Astrocyte (in vitro differentiated cells and primary cell): ENCODE results near the gene CLEC16A. TPM values are rescaled to one million over a fixed set of nuclear protein-coding genes. Genes with fewer than 3 reads are reported as not detected.

ENCODE experiments used
- DNase-seq: peaks from one replicate; pipeline ENCODE4 v3.0.0-alpha.2; 2010; ENCODE audit warnings: low read depth
- FAIRE-seq: peaks from 2 replicates; lab custom pipeline; 2011; peaks lifted over from hg19 to GRCh38; lab: Jason Lieb, UNC
- H2AFZ ChIP-seq: 2 replicates; pipeline ENCODE4 v1.6.0; 2012; ENCODE audit warnings: low read depth, low read length, inconsistent platforms
- H3K27ac ChIP-seq: 2 replicates; pipeline ENCODE4 v1.5.1; 2011; ENCODE audit warnings: low read depth, low read length, inconsistent platforms
- H3K27me3 ChIP-seq: 2 replicates; pipeline ENCODE4 v1.6.0; 2011; ENCODE audit warnings: low read length, inconsistent platforms; ENCODE audit not compliant: insufficient read depth
- H3K36me3 ChIP-seq: 2 replicates; pipeline ENCODE4 v1.5.1; 2011; ENCODE audit warnings: low read length, inconsistent platforms; ENCODE audit not compliant: insufficient read depth
- H3K4me1 ChIP-seq: 2 replicates; pipeline ENCODE4 v1.5.1; 2011; ENCODE audit warnings: low read length, inconsistent platforms; ENCODE audit not compliant: insufficient read depth
- H3K4me2 ChIP-seq: 2 replicates; pipeline ENCODE4 v1.6.0; 2012; ENCODE audit warnings: low read length, inconsistent platforms
- H3K4me3 ChIP-seq: 2 replicates; pipeline ENCODE4 v1.5.1; 2011; ENCODE audit warnings: low read depth, mild to moderate bottlenecking, low read length, inconsistent platforms; ENCODE audit not compliant: insufficient read depth
- H3K79me2 ChIP-seq: 2 replicates; pipeline ENCODE4 v1.6.0; 2012; ENCODE audit warnings: mild to moderate bottlenecking, low read length, inconsistent platforms; ENCODE audit not compliant: insufficient read depth
- H3K9ac ChIP-seq: 2 replicates; pipeline ENCODE4 v1.6.0; 2012; ENCODE audit warnings: mild to moderate bottlenecking, low read length, inconsistent platforms
- H3K9me3 ChIP-seq: 2 replicates; pipeline ENCODE4 v1.5.1; 2012; ENCODE audit warnings: low read depth, mild to moderate bottlenecking, low read length, inconsistent platforms; ENCODE audit not compliant: insufficient read depth
- H4K20me1 ChIP-seq: 2 replicates; pipeline ENCODE4 v1.6.0; 2012; ENCODE audit warnings: low read length, inconsistent platforms; ENCODE audit not compliant: insufficient read depth
- H3K27ac Mint-ChIP-seq: one replicate; pipeline ENCODE4 v1.8.0; 2021; ENCODE audit warnings: mild to moderate bottlenecking, mixed read lengths; ENCODE audit not compliant: unreplicated experiment
- H3K27me3 Mint-ChIP-seq: one replicate; pipeline ENCODE4 v1.8.0; 2021; ENCODE audit warnings: low read depth, mixed read lengths; ENCODE audit not compliant: unreplicated experiment
- H3K36me3 Mint-ChIP-seq: one replicate; pipeline ENCODE4 v1.8.0; 2021; ENCODE audit warnings: low read depth, mixed read lengths; ENCODE audit not compliant: unreplicated experiment
- H3K4me1 Mint-ChIP-seq: one replicate; pipeline ENCODE4 v1.8.0; 2021; ENCODE audit warnings: low read depth, mixed read lengths; ENCODE audit not compliant: unreplicated experiment
- H3K4me3 Mint-ChIP-seq: one replicate; pipeline ENCODE4 v1.8.0; 2021; ENCODE audit warnings: mild to moderate bottlenecking, moderate library complexity, mixed read lengths; ENCODE audit not compliant: unreplicated experiment
- H3K9me3 Mint-ChIP-seq: one replicate; pipeline ENCODE4 v1.8.0; 2021; ENCODE audit warnings: mild to moderate bottlenecking, mixed read lengths; ENCODE audit not compliant: unreplicated experiment
- EZH2 ChIP-seq: IDR thresholded peaks from 2 replicates; pipeline ENCODE4 v1.6.1; 2012; ENCODE audit warnings: mild to moderate bottlenecking, low read length, inconsistent platforms; ENCODE audit not compliant: insufficient read depth
- total RNA-seq: library from RNA; stranded (reverse); gene quantifications from 2 replicates; pipeline ENCODE4 v1.2.1, GENCODE V29; 2021
- TF ChIP-seq, protein P1 (sequence below): IDR thresholded peaks from 2 replicates; pipeline ENCODE4 v1.5.1; 2011; ENCODE audit warnings: low read depth, mild to moderate bottlenecking, inconsistent platforms, low read length, moderate library complexity; ENCODE audit not compliant: insufficient read depth

The CLEC16A gene
- total RNA-seq, 1 donor from 2014 or later: 31.7 TPM

DNA sequence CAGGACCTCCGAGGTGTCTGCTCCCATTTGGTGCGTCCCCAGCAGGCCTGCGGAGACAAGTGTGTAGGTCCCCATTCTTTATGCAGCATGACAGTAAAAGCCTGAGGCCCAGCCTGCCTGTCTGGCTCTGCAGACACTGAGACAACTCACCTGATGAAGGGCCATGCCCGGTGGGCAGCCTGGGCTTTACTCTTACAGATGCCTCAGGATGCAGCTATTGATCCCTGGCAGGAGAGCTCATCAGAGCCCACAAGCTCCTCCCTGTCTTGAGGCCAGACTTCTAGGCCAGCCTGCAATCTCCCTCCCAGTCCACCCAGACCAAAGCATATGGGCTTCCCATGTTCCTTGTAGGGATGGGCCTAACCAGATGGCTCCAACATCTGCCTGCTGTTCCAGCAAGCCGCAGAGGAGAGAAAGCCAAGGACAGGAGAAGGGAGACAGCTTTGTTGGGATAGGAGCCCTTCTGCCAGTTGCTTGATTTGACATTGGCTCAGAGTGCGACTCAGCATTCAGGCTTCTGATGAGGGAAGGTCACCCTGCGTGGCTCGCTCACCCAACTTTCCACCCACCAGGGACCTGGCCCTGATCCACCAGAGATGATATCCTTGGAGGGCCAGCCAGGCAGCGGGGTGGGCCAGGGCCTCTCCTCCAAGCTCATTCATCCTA is 224.2 kb downstream of the CLEC16A start:
- Histone ChIP-seq H3K9me3 (no peaks in the 10 kb centered on the region), H3K4me2 (no peak overlapping the region), H3K4me3 (no peak overlapping the region), H3K79me2 (no peaks in the 10 kb centered on the region), H3K9ac (no peak overlapping the region), H3K36me3 (peaks cover 2% of the 10 kb centered on the region), H3K27ac (no peak overlapping the region), H4K20me1 (peaks cover 3% of the 10 kb centered on the region), H2AFZ (no peak overlapping the region), H3K4me1 (no peaks in the 10 kb centered on the region), H3K27me3 (no peaks in the 10 kb centered on the region)
- DNase-seq (no peak), FAIRE-seq (no peak)
- TF ChIP-seq, protein P1, sequence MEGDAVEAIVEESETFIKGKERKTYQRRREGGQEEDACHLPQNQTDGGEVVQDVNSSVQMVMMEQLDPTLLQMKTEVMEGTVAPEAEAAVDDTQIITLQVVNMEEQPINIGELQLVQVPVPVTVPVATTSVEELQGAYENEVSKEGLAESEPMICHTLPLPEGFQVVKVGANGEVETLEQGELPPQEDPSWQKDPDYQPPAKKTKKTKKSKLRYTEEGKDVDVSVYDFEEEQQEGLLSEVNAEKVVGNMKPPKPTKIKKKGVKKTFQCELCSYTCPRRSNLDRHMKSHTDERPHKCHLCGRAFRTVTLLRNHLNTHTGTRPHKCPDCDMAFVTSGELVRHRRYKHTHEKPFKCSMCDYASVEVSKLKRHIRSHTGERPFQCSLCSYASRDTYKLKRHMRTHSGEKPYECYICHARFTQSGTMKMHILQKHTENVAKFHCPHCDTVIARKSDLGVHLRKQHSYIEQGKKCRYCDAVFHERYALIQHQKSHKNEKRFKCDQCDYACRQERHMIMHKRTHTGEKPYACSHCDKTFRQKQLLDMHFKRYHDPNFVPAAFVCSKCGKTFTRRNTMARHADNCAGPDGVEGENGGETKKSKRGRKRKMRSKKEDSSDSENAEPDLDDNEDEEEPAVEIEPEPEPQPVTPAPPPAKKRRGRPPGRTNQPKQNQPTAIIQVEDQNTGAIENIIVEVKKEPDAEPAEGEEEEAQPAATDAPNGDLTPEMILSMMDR: no peak
- no peak for TF ChIP-seq EZH2
- Mint-ChIP-seq H3K27ac (no peak overlapping the region), H3K4me1 (peaks cover 3% of the 10 kb centered on the region), H3K9me3 (no peaks in the 10 kb centered on the region), H3K4me3 (no peak overlapping the region), H3K27me3 (no peaks in the 10 kb centered on the region), H3K36me3 (peaks cover 24% of the 10 kb centered on the region)

DNA sequence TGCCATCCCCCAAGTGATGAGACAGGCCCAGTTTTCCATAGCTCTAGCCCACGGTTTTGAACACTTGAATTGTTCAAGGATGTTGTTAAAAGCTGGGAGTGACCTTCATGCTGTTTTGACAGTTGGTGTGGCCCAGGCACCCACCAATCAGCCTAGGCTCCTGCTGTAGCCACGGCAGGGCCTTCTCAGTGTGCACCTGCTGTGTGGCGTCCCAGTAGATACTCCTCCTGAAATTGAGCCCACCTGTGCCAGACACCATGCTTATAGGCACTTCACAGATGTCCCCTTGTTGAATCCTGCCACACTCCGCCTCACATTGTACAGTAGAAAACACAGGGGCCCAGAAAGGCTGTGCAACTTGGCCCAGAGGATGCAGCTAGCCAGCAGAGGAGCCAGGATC is 225.3 kb downstream of the CLEC16A start:
- Histone ChIP-seq H2AFZ (no peak overlapping the region), H3K27ac (no peak overlapping the region), H3K4me1 (no peaks in the 10 kb centered on the region), H3K4me2 (no peak overlapping the region), H3K4me3 (no peak overlapping the region), H3K9ac (no peak overlapping the region), H4K20me1 (no peaks in the 10 kb centered on the region), H3K79me2 (no peaks in the 10 kb centered on the region), H3K27me3 (no peaks in the 10 kb centered on the region), H3K36me3 (peaks cover 2% of the 10 kb centered on the region), H3K9me3 (no peaks in the 10 kb centered on the region)
- H3K4me1 Mint-ChIP-seq: peaks cover 3% of the 10 kb centered on the region
- FAIRE-seq: no peak
- H3K9me3 Mint-ChIP-seq: no peaks in the 10 kb centered on the region
- no peak overlapping the region for H3K4me3 Mint-ChIP-seq
- H3K36me3 Mint-ChIP-seq: peaks cover 31% of the 10 kb centered on the region
- H3K27ac Mint-ChIP-seq: no peak overlapping the region
- TF ChIP-seq, protein P1: no peak
- no peak for TF ChIP-seq EZH2
- DNase-seq: no peak
- H3K27me3 Mint-ChIP-seq: no peaks in the 10 kb centered on the region

DNA sequence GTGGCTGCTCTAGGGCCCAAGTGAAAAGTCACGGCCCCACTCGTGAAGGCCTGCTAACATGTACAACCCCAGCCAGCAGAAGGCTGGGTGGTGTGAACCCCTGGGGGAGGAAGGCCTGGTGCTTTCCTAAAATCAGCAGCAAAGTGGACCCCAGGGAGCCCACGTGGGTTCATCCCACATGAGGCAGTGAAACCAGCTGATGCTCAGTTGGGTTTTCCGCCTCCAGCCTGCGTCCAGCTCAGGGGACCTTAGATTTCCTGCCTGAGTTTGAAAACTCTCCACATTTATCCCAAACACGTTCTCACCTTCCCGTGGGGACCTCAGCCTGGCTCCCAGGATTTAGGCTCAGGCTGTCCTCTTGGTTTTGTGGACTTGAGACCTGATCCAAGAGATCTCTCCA is 225.8 kb downstream of the CLEC16A start:
- Histone ChIP-seq H3K27ac (no peak overlapping the region), H4K20me1 (no peaks in the 10 kb centered on the region), H3K4me2 (no peak overlapping the region), H3K36me3 (peaks cover 2% of the 10 kb centered on the region), H3K79me2 (no peaks in the 10 kb centered on the region), H2AFZ (no peak overlapping the region), H3K4me3 (no peak overlapping the region), H3K4me1 (no peaks in the 10 kb centered on the region), H3K9me3 (no peaks in the 10 kb centered on the region), H3K27me3 (no peaks in the 10 kb centered on the region), H3K9ac (no peak overlapping the region)
- H3K4me1 Mint-ChIP-seq: peaks cover 3% of the 10 kb centered on the region
- H3K4me3 Mint-ChIP-seq: no peak overlapping the region
- DNase-seq (no peak), FAIRE-seq (no peak)
- H3K27ac Mint-ChIP-seq: no peak overlapping the region
- TF ChIP-seq, protein P1: no peak
- TF ChIP-seq EZH2: no peak
- peaks cover 35% of the 10 kb centered on the region for H3K36me3 Mint-ChIP-seq
- no peaks in the 10 kb centered on the region for H3K27me3 Mint-ChIP-seq
- no peaks in the 10 kb centered on the region for H3K9me3 Mint-ChIP-seq
